ENCODE results near the gene KRT39.
A peak's percentile ranks its signal among the peaks of the same experiment; 100 is the strongest.
"Not testable (repeated sequence)": the region's sequence is repeated elsewhere in the genome, so short reads cannot be mapped to it uniquely, and the experiment has no call there.

The KRT39 gene

DNA sequence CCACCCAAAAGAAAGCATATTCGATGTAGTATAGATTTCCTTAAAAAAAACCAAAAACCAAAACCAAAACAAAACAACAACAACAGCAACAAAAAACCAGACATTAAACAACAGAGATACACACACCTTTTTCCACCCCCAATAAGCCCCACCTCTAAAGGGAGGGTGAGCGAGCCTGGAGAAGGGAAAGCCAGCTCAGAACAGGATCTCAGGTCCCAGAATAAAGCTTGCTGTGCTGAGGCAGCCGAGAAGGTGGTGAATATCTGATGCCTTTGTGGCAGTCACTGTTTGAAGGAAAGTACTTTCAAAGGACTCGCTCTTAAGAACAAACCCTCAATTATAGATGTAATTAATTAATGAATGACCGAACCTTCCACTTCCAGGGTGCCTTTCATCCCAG is 29.8 kb downstream of the KRT39 start:
- DNase-seq: no peak

DNA sequence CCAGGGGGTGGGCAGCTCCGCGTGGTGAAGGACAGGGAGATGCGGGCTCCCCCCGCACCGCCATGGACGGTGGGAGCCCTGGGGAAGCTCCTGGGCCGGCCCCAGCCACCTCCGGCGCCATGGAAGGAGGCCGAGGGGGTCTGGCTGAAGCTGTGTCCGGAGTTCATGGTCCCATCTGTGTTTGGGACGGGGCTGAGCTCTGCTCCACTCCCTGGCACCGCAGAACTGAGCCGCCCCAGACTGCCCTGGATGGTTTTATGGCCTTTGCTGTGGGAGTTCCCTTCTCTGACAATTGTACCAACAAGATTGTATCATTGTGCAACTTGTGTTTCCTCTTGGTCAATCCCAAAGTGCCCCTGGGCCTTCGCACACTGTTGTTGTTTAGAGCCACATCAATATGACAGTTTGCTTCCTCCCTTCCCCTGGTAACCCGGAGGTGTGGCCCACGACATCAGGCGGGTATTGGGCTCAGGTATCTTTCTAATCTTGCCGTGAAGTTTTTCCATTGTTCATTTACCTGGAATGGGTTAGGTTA is 30.2 kb downstream of the KRT39 start:
- DNase-seq: no peak

DNA sequence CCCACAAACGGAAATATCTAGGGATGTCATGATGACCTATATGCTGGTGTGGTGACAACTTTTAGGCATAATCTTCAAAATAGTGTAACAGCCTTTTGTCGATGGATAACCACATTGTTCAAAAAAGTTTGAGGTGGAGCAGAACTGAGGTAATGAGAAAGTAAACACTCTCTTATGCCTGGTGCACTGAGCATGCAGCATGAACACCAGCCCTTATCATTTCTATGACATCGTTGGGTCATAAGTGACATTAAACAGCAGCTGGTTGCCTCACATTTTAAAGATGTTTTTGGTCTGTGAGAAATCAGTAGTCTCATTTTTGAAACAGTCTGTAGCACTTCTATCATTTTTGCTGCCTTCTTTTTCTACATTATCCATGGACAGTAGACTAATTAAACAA is 31.1 kb downstream of the KRT39 start:
- no peak for DNase-seq

DNA sequence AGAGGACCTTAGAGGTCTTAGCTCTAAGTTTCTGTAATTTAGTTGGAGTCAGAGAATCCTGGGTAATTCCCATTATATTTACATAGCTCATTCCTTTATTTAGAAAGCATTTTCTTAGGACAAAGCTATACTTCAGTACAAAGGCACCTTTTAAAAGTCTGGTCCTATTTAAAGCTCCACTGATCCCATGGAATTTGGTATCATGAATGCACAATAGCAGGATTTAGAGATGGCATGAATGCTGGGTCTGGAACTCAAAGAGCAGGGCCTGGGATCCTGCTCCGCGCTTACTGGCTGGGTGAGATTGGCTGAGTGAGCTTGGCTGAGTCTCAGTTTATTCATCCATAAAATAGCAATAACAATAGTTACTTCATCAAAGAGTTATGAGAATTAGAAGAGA is 34.1 kb downstream of the KRT39 start:
- no peak for DNase-seq

DNA sequence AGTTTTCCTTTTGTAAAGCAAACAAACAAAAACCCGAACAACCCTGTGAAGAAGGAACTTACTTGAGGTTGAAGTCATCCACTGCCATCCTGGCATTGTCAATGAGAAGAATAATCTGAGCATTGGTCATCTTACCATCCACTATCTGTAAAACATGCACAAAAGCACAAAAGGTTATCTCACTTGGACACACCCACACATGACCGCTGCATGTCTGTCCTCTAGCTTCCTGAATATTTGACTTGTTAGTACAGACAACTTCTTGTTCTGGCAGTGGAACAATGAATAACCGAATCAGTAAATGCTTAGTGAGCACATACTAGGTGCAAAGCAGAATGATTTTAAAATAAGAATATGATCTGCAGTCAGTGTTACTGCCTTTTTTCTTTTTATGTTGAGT is 35.4 kb downstream of the KRT39 start:
- no peak for DNase-seq

DNA sequence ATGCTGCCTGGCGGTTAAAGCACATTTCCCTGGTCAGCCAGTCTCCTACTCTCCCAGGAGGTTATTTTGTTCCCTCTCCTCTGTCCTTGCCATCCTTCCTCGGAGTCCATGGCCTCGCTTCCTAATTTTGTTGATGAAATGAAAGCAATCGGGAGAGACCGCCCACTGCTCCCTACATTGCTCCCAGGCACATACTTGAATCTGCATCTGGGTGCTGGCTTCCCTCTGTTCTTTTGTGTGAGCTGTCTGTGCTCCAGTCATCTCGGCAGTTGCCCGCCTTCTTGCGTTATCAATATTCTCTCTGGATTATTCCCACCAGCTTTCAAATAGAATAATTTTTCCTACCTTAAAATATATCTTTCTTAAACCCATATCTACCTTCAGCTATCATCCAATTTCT is 40.4 kb downstream of the KRT39 start:
- no peak for DNase-seq

DNA sequence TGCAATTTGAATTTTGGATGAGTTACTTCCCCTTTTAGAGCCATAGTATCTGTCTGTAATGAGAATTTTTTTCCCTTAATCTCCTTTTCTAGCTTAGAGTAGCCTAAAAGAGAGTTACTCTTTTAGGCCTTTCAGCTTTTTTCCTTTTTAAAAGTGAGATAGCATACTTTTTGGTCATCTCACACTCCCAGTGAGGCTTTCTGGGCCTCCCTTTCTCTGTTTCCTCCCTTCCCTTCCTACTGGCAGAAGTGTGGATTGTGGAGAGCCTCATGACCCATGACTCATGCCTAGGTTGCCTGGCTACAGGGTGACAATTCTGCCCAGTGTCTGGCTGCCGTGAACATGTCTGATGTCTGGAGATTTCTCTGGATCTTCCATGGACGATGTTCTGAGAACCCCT is 44.5 kb downstream of the KRT39 start:
- peak; percentile 11 for DNase-seq

DNA sequence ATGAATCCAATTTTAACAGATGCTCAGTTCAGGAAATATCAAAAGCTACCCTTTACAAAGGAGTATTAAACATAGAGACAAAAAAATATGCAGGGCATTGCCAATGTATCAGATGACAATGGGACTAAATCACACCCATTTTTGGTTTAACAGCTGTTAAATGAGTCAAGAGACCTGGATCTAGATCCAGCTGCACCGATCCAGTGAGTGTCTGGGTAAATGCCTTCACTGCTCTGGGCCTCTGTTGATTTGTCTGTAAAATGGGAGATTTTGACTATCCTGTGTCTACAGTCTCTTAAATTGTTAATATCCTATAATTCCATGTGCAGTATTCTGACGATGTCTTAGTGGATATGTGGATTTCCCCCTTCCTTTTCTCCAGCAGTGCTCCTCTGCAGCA is 45.7 kb downstream of the KRT39 start:
- DNase-seq: no peak

DNA sequence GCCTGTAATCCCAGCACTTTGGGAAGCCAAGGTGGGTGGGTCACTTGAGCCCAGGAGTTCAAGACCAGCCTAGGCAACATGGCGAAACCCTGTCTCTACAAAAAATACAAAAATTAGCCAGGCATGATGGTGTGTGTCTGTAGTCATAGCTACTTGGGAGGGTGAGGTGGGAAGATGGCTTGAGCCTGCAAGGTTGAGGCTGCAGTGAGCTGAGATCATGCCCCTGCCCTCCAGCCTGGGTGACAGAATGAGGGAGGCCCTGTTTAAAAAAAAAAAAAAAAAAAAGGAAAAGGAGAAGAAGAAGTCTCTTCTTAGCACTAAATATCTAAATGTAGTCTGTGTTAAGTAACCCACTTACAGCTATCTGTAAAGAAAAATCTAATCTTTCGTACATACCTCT is 49.6 kb downstream of the KRT39 start:
- not testable (repeated sequence) for DNase-seq

DNA sequence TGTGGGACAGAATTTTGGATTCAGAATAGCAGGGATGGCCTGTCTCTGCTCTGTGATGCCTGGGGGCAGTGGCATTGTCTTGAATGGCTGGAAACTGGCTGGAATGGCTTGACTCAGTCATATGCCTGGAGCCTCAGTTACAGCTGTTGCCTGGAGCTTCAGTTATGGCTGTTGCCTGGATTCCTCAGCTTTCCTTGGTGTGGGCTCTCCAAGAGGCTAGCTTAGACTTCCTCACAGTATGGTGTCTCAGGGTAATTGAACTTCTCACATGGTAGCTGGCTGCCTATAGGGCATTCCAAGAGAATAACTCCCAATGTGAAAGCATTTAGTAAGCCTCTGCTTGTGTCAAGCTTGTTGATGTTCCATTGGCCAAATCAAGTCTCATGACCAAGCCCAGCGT is 50.4 kb downstream of the KRT39 start:
- no peak for DNase-seq

DNA sequence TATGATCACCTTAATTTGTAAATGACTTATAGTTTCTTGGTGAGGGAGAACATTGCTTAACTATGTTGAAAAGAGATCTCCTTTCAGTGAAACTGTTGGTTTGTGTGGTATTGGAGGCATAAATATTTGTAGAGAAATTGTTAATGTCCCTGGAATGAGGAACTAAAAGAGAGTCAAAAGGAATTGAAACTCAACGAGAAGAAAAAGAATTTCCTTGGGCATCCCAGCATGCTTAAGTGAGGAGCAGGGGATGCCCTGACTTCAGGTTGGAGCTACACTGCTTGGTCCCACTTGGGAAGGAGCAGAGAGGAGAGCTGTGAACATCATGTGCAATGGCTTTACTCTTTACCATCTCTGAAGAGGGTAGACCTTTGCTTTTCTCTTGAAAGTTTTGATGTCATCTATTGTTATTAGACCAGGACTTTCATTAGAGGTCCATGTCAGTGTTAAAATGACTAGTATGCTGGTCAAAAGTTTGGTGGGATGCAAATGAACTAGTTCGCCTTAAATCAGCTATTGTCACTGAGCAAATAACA is 51.0 kb downstream of the KRT39 start:
- no peak for DNase-seq

DNA sequence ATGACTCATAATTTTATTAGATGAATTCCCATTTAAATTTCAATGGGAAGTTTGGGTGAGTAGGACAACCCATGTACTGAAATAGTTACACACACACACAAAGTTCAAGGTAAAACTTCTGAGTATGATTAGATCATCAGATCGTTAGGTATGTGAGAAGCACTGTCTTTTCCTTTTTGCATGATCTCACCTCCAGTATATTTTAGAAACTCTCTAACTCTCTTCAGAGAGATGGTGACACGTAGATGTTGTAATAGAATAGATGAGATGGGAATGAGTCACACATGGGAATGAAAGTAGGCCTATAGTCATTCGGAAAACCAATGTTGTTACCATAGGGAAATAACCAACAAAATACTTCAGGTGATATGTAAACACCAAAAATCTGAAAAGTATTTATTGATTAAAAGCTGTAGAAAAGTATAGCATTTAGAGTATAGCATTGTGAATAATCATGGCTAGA is 51.5 kb downstream of the KRT39 start:
- no peak for DNase-seq

DNA sequence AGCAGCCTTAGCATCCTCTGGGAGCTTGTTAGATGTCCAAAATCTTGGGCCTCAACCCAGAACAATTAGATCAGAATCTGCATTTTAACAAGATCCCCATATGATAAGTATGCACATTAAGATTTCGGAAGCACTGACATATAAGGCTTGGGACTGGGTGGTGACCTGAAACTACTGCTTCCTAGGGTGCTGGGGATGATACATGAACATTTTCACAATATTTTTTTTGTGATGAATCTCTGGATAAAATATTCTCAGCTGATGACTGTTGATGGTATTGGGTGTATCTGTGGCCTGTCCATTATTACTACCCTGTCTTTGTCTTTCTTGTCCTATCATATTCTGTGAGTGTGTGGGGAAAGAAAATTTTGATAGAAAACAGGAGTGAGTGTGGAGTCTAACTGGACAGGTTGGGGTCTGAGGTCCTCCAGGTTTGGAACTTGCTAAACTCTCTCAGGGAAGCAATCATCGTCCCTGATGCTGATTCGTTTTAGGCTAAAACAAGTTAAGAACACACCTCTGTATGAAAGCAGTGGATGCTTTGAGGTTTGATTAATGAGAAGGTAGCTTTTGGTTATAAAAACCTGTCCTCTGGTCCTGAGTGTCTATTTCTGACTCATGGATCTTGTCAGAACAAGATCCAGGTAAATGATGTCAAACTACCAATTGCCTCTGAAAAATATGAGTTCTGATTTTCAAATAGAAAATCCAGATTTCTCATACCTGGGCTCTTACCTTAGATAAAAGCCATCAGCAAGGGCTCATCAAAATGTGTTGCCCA is 52.5 kb downstream of the KRT39 start:
- DNase-seq: no peak

DNA sequence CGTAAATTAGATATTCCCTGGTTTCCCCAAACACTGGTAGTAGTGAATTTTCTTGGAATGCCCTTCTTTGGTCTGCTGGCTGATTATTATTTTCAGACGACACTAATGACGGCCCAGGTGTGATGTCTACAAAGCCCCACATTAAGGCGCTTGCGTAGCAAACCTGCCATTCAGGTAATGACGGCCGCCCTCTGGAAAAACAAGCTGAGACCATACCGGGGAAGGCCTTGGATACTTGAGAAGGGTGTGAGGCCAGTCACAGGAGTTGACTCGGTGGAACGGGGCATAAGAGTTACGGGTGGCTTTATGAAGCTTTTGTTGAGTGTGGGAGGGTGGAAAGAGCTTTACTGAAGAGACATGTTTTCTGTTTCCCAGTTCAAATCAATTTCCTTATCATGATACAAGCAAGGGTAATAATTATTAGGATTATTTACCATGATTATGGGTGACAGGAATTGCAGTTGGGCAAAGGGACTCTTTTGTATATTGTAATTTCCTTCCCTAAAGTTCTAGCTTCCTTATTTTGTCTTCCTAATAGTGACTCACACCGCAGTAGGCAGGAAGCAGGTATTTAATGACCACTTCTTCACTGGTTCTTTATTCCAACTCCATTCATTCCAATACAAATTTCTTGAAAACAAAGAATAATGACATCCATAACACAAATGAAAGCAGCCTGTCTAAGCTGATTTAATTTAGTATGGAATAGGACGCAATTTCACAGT is 54.1 kb downstream of the KRT39 start:
- no peak for DNase-seq

DNA sequence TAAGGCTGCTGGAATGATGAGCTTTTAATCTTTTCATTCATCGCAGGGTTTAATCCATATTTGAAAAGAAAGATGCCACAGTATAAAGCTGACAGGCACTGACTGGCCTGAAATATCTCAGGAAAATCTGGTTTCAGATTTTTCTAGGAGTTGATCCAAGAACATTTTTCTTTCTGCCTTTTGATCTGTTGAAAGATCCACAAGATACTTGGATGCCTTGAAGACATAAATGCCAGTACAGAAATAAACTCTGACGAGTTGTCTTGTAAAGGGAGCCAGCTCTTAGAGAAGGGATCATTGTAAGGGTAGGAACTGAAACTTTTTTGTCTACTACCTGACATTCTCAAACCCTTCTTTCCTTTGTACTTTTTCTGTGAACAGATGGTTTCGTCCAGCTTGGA is 56.3 kb downstream of the KRT39 start:
- DNase-seq: no peak

DNA sequence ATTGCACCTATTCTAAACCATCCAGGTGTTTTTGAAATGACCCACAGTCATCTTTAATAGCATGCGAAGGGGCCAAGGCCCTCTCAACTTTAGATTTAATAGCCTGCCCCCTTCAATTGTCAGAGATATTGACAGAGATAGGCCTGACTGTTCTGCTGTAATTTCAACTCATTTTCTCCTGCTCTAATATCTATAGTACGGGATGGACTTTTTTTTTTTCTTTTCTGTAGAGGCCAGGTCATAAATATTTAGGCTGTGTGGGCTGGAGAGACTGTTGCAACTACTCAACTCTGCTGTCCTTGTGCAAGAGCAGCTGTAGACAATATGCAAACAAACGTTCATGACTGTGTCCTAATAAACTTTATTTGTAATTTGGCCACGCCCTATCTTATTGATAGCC is 57.0 kb downstream of the KRT39 start:
- DNase-seq: no peak

DNA sequence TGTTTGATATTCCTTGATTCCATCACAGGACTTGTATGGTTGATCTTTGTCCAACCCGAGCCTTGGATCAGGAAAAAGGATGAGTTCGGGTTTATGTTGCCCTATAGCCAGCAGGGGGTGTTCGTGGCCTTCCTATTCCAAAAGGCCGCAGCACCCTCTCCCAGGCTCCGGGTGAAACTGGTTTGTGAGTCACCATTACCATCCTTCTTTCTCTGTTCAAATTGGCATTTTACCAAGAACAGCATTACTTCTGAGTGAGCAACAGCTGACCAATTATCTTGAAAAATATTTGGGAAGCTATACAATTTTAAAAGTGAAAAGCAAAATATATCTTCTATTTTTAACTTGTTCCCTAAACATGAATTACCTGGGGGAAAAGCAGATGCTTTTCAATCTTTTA is 57.4 kb downstream of the KRT39 start:
- DNase-seq: peak; percentile 87

Measured in NCI-H2029 (cell line).